ENCODE results near the gene MAP4K3.

DNA sequence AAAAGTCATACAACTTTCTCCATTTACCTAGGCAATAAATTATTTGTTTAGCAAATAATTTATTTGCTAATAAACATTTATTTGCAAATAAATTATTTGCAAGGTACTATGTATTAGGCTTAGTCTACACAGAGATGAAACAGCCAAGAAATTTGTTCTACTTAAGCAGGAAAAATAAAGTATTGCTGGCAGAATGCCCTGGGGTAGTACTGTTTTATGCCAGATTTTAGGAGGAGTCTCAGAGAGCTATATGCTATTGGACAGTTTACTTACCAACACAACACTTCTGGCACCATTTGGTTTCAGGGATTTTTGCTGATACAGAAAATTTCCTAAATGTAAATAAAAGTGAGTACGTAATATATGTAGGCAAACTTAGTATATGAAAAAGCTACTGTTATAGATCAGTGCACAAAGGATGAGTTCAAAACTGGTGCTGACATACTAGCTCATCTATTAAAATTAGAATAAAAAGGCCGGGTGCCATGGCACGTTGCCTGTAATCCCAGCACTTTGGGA, 170.1 kb downstream of the MAP4K3 start:
- TF ChIP-seq, protein P1, sequence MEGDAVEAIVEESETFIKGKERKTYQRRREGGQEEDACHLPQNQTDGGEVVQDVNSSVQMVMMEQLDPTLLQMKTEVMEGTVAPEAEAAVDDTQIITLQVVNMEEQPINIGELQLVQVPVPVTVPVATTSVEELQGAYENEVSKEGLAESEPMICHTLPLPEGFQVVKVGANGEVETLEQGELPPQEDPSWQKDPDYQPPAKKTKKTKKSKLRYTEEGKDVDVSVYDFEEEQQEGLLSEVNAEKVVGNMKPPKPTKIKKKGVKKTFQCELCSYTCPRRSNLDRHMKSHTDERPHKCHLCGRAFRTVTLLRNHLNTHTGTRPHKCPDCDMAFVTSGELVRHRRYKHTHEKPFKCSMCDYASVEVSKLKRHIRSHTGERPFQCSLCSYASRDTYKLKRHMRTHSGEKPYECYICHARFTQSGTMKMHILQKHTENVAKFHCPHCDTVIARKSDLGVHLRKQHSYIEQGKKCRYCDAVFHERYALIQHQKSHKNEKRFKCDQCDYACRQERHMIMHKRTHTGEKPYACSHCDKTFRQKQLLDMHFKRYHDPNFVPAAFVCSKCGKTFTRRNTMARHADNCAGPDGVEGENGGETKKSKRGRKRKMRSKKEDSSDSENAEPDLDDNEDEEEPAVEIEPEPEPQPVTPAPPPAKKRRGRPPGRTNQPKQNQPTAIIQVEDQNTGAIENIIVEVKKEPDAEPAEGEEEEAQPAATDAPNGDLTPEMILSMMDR (IDR thresholded peaks at IDR 0.05; ENCODE audit: insufficient read depth, low read length) = no peak
- TF ChIP-seq, protein P2, sequence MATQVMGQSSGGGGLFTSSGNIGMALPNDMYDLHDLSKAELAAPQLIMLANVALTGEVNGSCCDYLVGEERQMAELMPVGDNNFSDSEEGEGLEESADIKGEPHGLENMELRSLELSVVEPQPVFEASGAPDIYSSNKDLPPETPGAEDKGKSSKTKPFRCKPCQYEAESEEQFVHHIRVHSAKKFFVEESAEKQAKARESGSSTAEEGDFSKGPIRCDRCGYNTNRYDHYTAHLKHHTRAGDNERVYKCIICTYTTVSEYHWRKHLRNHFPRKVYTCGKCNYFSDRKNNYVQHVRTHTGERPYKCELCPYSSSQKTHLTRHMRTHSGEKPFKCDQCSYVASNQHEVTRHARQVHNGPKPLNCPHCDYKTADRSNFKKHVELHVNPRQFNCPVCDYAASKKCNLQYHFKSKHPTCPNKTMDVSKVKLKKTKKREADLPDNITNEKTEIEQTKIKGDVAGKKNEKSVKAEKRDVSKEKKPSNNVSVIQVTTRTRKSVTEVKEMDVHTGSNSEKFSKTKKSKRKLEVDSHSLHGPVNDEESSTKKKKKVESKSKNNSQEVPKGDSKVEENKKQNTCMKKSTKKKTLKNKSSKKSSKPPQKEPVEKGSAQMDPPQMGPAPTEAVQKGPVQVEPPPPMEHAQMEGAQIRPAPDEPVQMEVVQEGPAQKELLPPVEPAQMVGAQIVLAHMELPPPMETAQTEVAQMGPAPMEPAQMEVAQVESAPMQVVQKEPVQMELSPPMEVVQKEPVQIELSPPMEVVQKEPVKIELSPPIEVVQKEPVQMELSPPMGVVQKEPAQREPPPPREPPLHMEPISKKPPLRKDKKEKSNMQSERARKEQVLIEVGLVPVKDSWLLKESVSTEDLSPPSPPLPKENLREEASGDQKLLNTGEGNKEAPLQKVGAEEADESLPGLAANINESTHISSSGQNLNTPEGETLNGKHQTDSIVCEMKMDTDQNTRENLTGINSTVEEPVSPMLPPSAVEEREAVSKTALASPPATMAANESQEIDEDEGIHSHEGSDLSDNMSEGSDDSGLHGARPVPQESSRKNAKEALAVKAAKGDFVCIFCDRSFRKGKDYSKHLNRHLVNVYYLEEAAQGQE (IDR thresholded peaks at IDR 0.05; ENCODE audit: insufficient replicate concordance, low read depth) = no peak
- no peak for TF ChIP-seq POLR2AphosphoS5 (IDR thresholded peaks at IDR 0.05; ENCODE audit: low read depth)

Measured in HL-60 (cell line).